ENCODE data around the gene SKP1.

- TF ChIP-seq CTCF (IDR thresholded peaks at IDR 0.05; ENCODE audit: low read depth, low read length, poor library complexity, severe bottlenecking) (no peak), EZH2phosphoT487 (IDR thresholded peaks at IDR 0.05; ENCODE audit: borderline replicate concordance, low read length) (no peak)
These were observed 49.2 kb upstream of the SKP1 start, which contains the start of gene PPP2CA for GRCh38 chr5:134225780-134226440.

Data from DOHH2 (cell line).